NCI-H1092 (cell line): ENCODE results near the gene ACBD7.

Experiments
- DNase-seq: peaks from one replicate; lab custom pipeline; 2025; lab: John Stamatoyannopoulos, UW

Gene ACBD7

DNA sequence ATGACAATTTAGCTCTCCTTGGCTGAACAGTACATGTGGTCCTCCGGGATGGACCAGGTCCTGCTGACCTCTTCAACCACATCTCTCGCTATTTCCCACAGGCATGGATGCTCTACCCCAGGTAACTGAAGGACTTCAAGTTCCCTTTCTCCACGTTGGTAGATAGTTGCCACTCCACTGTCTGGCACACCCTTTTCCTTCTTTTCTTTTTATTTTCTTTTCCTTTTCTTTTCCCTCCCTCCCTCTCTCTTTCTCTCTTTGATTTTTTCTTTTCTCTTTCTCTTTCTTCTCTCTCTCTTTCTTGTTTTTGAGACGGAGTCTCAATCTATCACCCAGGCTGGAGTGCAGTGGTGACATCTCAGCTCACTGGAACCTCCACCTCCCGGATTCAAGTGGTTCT lies 2.8 kb upstream of the ACBD7 start:
- no peak for DNase-seq

DNA sequence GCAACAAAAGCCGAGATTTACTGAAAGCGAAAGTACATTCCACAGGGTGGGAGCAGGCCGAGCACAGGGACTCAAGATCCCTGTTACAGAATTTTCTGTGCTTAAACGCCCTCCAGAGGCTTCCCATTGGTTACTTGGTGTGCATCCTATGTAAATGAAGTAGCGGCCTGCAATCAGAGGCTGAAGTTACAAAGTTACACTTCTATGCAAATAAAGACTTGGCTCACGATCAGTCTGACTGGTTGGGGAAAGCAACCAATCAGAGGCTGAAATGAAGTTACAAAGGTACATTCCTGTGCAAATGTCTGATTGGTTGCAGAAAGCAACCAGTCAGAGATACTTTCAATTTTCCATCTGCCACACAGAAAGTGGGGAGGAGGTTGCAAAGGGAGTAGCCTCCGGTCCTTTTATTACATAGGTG lies 4.1 kb downstream of the ACBD7 start:
- DNase-seq = no peak

DNA sequence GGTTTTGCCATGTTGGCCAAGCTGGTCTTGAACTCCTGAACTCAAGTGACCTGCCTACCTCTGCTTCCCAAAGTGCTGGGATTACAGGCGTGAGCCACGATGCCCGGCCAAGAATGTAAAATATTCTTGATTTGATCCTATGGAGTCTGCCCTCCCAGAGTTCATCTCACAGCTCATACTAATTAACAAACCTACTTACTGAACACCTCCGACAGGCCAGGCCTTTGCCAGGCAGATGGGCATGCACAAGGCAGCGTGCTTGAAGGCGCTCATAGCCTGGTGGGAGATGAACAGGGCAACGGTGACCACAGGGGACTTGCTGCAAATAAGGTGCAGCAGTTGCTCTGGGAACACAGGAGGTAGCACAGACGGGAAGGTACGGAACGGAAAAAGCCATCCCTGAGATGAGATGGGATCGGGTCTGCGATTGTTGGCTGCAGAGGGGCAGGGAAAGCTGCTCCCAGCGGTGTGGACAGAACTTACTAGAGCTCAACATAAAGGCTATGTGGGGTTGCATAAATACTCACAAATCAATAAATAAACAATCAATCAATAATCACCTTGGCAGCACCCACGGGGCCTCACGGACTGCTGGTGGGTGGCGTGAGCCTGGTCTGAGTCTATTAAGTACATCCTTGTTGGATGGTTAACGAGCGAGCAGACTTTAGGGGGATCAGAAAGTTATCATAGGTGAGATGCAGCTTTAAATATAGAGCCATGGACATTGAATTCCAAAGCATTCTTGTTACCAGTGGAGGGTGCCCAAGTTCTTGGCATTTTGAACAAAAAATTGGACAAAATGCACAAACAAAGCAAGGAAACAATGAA lies 4.7 kb downstream of the ACBD7 start:
- DNase-seq = no peak

DNA sequence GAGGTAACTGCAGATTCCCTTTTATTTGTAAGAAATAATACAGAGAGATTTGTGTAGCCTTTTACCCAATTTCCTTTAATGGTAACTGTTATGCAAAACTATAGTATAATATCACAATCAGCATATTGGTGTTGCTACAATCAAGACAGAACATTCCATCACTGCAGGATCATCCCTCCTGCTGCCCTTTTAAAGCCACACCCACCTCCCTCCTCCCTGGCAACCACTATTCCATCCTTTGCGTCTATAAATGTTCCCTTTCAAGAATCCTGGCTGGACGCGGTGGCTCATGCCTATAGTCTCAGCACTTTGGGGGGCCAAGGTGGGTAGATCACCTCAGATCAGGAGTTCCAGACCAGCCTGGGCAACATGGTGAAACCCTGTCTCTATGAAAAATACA lies 13.2 kb downstream of the ACBD7 start:
- no peak for DNase-seq

DNA sequence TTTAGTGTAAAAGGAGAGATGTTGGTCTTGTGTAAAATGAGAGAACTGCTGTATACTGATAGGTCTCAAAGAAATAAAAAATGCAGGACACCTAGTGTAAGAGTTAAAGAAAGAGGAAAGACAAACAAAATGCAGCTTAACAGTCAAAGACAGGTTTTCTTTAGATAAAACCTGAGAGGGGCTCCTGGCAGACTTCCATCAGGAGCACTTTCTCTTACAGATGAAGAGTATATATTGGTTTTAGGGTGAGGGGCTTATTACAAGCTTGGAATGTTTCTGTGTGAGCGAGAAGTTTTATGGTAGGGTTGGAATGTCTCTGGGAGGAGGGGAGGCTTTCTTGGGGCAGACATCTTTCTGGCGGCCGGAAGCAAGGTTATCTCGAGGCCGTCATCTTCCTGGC lies 16.2 kb downstream of the ACBD7 start:
- DNase-seq = no peak

DNA sequence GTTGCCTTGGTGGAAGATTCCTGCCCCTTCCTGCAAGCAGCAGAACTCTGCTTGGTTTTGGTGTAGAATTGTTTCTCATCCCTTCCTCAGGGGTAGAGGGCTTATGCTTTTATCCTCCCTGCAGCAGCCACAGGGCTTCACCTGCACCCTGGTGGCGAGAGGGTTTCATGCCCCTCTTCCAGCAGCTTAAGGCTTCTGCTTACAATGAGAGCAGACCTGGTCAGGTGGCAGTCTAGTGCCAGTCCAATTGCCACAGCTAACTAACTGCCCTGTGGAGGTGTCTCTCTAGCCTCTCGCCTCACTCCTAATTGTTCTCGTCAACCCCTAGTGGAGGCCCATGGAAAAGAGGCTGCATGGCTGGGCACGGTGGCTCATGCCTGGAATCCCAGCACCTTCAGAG lies 19.3 kb downstream of the ACBD7 start:
- DNase-seq = no peak

DNA sequence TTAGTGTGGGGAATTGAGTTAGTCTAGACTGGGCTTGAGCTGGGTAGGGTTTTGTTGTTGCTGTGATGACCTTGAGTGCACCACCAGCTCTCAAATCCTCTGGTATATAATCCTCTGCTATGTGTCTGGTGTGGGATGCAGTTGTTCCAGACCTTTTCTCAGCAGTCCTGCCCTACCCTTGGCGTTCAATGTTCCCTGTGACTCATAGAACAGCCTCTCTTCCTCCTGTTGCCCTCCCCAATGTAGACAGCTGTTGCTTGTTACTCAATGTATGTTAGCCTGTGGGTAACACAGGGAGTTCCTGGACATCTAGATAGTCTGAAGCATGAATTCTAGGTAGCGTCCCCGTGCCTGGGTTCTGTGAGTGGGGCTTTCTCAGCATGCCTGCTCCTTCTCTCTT lies 19.8 kb downstream of the ACBD7 start:
- DNase-seq = no peak

DNA sequence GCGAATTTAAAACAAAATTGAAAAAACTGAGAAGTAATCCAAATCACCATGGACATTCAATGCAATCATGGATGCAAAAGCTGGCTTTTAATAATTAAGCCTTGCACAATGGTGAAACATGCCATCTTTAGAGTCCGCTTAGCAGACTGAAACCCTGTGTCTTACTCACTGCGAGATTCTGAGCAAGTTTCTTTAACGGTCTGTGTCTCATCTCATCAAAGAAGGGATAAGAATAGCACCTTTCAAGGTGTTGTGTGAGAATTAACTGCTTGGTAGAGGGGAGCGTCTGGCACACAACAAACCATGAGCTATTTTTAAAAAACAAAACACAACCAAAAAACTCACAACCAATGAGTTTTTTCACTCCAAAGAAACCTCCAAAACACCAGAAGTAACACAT lies 21.4 kb downstream of the ACBD7 start:
- no peak for DNase-seq

DNA sequence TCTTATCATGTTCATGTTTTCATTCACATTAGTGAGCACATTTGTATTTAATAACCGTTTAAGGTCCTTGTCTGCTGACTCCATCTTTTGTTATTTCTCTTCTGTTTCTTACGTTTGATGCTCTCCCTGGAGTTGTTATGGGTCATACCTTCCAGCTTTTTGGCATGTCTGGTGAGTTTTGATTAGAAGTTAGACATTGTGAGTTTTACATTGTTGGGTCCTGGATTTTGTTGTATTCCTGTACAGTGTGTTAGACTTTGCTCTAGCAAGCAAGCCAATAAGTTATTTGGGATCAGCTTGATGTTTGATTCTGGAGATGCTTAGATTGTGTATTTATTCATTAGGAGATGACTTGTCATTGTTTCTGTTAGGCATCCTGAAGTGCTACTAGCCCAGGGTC lies 27.9 kb downstream of the ACBD7 start:
- no peak for DNase-seq

DNA sequence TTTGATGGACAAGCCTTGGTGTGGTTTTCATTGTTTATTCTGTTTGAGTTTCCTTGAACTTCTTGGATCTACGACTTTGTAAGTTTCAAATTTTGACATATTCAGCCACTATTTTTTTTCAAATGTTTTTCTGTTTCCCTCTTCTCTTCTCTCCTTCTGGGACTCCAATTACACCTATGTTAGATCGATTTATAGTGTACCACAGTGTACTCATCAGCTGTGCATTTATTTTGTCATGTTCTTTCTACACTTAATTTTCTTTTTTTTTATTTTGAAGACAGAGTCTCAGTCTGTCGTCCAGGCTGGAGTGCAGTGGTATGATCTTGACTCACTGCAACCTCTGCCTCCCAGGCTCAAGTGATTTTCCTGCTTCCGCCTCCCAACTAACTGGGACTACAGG lies 28.7 kb downstream of the ACBD7 start:
- DNase-seq = no peak

DNA sequence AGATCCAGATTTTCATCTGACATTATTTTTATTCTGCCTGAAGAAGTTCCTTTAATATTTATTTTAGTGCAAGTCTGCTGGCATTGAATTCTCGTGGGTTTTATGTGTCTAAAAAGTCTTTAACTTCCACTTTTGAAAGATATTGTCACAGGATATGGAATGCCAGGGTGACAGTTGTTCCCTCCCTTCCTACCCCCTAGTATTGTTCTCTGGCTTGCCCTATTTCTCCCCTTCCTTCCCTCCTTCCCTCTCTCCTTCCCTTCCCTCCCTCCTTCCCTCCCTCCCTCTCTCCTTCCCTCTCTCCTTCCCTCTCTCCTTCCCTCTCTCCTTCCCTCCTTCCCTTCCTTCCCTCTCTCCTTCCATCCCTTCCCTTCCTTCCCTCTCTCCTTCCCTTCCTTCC lies 29.9 kb downstream of the ACBD7 start:
- DNase-seq = no peak

DNA sequence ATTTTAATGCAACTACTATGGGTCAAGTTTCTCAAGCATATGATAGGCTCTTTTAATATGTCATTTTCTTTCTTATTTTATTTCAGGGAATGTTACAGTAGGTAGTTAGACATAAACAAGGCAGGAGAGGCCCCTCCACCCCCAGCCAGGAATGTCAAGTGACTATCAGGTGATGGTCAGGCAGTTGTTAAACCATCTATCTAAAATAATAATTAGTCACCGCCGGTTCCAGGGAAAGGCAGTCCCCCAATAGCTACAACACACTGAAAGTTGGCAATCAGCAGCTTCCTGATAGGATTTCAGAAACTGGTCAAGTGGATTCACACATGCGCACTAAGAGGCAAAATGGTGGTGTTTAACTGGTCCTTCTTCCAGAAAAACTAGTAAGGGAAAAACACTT lies 35.5 kb downstream of the ACBD7 start:
- DNase-seq = no peak

DNA sequence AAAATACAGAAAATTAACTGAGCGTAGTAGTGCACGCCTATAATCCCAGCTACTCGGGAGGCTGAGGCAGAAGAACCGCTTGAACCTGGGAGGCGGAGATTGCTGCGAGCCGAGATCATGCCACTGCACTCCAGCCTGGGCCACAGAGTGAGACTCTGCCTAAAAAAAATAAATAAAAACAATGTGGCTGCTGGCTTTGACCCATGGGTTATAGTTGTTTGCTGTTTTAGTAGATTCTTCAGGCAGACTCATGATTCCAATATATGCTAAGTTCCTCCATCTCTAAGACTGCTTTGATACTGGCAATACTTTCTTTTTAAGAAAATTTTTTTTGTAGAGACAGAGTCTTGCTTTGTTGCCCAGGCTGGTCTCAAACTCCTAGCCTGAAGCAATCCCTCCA lies 36.5 kb downstream of the ACBD7 start:
- DNase-seq = no peak

DNA sequence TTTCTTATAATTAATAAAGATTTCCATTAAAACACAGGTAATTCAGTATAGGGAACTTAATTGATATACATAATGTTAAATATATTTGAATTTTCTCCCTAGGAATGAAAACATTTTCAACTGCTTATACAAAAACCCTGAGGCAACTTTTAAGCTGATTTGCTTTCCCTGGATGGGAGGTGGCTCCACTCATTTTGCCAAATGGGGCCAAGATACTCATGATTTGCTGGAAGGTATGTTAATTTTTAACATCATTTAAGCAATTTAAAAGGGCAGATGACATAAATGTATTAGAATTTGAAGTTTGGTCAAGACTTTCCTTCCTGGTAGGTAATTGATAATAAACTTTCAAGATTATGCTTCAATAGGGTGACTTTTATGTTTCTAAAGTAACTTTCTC lies 39.0 kb downstream of the ACBD7 start:
- DNase-seq = no peak

DNA sequence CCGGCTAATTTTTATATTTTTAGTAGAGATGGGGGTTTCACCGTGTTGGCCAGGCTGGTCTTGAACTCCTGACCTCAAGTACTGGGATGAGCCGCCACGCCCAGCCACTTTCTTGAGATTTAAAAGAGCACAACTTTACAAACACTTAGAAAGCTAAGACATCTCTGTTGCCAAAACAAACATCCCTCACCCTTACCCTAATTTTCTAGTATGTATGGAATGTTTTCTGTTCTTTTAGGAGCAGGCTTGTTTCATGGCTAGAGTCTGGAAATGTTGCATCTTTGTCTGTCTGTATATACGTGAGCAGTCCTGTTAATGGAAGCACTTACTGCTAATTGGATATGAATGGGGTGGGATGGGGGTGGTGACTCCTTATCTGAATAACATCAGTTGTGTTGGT lies 42.0 kb downstream of the ACBD7 start:
- DNase-seq = no peak

DNA sequence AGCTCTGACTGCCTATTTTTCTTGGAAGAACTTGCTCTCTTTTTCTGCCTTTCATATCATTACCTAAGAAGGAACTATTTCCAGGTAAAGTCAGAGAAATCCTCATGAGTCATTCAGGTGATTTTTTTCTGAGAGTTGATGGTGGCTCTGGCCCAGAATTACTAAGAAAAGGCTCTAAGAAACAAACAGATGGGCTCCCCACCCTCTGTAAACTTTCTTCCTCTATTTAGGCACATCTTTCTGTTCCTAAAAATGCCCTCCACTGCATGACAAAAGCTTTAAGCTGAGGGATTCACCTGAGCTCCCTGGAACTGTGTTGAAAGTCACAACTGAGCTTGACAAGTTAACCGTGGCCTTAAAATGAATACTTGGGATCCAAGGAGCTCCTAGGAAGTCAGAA lies 43.2 kb downstream of the ACBD7 start:
- DNase-seq = no peak

DNA sequence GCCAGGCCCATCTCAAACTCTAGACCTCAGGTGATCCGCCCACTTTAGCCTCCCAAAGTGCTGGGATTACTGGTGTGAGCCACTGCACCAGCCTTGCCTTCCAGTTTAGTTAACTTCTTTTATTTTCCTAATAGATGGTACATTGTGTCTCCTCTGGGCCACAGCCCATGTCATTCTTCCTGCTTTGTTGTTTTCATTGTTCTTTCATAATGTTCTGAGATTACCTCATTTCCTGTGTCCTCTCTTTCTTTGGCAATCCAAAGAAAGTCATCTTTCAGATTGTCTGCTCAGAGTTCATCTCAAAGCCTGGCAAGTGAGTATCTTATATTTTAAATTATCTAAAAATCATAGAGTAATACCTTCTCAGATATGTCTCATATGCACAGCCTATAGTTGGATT lies 44.9 kb downstream of the ACBD7 start, which contains the start of gene OLAH:
OLAH (plus strand) TSS at position 270 of the 400 bp plus-strand sequence. CDS start 3,346 bp downstream, outside the sequence.
- no peak for DNase-seq

DNA sequence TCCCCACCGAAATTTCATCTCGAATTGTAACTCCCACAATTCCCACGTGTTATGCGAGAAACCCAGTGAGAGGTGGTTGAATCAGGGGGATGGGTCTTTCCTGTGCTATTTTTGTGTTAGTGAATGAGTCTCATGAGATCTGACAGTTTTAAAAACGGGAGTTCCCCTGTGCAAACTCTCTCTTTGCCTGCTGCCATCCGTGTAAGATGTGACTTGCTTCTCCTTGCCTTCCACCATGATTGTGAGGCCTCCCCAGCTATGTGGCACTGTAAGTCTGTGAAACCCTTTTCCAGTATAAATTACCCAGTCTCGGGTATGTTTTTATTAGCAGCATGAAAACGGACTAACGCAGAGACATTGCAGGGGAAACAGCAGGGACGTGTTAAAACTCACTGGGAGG lies 50.2 kb downstream of the ACBD7 start:
- no peak for DNase-seq

DNA sequence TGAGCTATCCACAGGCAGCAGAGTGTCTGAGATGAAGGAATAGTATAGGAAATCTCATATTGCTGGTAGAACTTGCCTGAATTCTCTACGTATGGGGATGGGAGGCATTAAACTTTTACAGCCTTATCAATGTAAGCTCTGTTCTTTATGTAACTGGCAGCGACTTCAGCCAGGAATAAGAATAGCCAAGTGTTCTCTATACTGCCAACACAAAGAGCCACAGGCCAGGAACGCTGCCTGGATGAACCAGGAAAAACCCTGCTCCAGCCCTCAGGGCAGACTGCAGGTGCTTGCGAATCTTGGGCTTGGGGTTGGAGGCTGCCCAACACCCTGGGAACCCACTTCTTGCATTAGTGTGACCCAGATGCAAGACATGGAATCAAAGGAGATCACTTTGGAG lies 50.9 kb downstream of the ACBD7 start:
- DNase-seq = no peak

DNA sequence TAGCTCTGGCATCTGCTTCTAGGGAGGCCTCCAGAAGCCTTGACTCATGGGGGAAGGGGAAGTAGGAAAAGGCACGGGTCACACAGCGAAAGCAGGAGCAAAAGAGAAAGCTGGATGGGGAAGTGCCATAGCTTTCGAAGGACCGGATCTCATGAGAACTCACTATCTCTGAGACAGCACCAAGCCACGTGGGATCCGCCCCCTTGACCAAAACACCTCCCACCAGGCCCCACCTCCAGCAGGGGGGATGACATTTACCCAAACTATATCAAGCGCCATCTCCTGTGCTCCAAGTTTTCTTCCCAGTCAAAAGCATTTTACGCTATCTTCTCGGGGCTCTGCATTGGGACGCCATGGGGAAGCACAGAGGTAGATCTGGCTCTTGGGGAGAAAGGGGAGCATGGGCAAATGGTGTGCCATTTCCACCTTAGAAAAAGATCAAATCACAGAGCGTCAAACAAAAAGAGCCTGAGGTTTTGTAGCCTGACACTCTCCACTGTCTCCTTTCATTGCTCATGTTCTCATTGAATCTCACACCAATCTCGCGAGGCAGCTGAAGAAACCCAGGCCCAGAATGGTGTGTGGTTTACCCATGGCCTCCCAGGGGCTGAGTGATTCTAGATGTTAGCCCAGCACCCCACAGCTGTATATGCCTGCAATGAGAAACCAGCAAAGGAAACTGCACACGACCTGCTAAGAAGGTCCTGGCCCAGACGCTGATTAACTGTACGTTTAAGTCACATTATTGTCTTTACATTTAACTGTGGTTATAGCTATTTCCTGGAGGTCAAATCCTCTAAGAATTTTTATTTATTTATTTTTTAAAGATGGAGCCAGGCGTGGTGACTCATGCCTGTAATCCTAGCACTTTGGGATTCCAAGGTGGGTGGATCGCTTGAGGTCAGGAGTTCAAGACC lies 52.9 kb downstream of the ACBD7 start:
- DNase-seq = no peak

DNA sequence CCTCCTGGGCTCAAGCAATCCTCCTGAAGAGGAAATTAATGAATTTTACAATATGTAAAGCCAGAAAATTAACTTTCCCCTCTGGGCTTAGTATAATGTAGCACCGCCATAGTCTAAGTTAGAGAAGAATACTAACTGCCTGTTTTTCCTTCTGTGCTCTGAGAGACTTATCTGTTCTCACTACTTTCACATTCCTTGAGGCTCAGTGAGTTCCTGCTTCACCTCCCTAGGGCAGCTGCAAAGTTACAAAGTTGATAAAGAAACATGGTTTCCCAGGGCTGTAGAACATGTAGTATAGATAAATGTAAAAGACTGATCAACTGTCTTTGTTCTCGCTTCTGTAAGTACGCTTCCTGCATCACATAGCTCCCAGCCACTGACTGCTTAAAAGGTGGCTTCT lies 60.8 kb downstream of the ACBD7 start:
- no peak for DNase-seq
